Stimulated activated CD4-positive, alpha-beta T cell treated with anti-CD3 and anti-CD28 coated beads, TNF-alpha, amount 100 ng/mL, for 48 hours (primary cell): ENCODE measurements around the gene SCMH1.
"Not testable (repeated sequence)": the region's sequence is repeated elsewhere in the genome, so short reads cannot be mapped to it uniquely, and the experiment has no call there.

Source experiments
- DNase-seq, 3 donors: peaks; one replicate each; pipeline ENCODE4 v3.0.0-alpha.2; 2020; ENCODE audit warnings: low read depth in 3 of 3

The SCMH1 gene

DNA sequence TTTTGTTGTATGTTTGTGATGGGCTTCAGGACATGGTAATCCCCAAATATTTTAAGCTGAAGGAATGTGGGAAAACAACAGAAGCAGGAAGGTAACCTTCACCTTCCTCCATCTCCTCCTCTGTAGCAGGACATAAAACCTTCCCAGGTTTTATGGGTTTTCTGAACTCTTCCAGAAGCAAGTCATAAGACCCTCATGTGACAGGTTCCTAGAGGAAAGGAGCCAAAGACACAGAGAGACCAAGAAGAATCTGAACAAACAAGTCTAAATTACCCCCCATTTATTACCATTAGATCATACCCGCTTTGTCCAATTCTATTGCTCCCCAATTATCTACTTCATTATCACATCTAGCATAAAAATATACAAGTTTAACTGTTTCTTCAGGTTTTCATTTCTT is 28.8 kb downstream of the SCMH1 start:
- no peak for DNase-seq

DNA sequence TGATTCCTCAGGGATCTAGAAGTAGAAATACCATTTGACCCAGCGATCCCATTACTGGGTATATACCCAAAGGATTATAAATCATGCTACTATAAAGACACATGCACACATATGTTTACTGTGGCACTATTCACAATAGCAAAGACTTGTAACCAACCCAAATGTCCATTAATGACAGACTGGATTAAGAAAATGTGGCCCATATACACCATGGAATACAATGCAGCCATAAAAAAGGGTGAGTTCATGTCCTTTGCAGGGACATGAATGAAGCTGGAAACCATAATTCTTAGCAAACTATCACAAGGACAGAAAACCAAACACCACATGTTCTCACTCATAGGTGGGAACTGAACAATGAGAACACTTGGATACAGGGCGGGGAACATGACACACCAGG is 30.5 kb downstream of the SCMH1 start:
- not testable (repeated sequence) for DNase-seq

DNA sequence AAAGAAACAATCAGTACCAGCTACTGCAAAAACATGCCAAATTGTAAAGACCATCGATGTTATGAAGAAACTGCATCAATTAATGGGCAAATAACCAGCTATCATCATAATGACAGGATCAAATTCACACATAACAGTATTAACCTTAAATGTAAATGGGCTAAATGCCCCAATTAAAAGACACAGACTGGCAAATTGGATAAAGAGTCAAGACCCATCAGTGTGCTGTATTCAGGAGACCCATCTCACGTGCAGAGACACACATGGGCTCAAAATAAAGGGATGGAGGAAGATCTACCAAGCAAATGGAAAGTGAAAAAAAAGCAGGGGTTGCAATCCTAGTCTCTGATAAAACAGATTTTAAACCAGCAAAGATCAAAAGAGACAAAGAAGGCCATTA is 35.1 kb downstream of the SCMH1 start:
- DNase-seq, result not testable (repeated sequence)

GRCh38 chr1:41200728-41201127 is 41.4 kb downstream of the SCMH1 start:
- no peak for DNase-seq

- DNase-seq, result no peak
Measured at GRCh38 chr1:41199375-41199774, 42.7 kb downstream of the SCMH1 start.

- DNase-seq, result no peak
Measured at GRCh38 chr1:41192456-41193178, 49.5 kb downstream of the SCMH1 start.

DNA sequence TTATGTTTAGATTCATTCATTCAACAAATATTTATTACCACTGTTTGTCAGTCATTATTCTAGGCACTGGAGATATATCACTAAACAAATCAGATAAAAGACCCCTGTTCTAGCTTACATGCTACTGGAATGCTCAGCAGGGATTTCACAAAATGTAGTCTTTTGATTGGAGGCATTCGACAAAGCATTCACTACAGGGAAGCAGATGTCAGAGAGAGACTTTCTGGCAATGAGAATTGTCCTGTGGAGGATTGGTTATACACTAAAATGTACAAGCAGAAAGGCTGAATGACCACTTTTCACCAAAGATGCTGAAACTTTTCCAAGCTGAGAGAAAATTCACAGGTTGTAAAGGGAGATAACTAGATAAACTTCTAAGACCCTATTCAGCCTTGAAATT is 57.7 kb downstream of the SCMH1 start:
- no peak for DNase-seq

- not testable (repeated sequence) for DNase-seq
Measured at GRCh38 chr1:41178230-41178629, 63.9 kb downstream of the SCMH1 start.

DNA sequence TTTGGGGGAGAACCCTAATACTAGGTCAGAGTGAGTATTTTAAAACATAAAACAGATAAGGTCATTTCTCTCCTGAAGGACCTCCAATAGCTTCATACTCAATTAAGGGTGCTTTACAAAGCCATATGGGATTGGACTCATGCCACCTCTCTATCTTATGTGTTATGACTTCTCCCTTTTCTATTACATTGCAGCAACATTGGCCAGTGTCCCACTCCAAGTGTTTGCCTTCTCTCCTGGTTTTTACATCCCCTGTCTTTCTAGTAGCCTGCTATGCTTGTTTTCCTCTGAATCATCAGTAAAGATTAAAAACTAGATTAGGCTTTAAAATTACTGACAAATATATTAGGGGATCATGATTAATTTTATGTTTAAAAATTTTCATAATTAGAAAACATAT is 66.6 kb downstream of the SCMH1 start:
- no peak for DNase-seq

- no peak for DNase-seq
Measured at GRCh38 chr1:41174170-41174569, 67.9 kb downstream of the SCMH1 start.

DNA sequence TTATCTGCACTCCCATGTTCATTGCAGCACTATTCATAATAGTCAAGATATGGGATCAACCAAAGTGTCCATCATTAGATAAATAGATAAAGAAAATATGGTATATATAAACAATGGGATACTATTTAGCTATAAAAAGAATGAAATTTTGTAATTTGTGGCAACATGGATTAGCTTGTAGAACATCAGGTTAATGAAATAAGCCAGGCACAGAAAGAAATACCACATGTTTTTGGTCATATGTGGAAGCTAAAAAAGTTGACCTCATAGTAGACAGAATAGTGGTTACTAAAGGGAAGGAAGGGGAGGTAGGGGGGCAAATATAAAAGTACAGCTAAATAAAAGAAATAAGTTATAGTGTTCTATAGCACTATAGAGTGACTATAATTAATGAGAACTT is 68.5 kb downstream of the SCMH1 start:
- no peak for DNase-seq

DNA sequence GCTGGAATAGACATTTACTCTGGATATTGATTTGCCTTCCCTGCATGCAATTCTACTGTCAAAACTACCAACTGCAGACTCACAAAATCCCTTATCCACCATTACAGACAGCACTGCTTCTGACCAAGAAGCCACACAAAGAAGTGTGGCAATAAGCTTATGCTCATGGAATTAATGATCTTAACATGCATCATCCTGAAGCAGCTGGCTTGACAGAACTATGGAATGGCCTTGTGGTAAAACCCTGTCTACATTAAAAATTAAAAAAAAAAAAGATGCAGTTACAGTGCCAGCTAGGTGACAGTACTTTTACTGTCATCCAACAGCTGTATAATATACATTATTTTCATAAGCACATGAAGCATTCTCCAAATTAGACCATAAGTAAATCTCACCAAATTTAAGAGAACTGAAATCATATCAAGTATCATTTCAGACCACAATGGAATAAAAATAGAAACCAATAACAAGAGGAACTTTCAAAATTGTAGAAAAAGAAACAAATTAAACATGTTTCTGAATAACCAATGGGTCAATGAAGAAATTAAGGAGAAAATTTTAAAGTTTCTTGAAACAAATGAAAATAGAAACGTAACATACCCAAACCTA is 70.7 kb downstream of the SCMH1 start:
- no peak for DNase-seq

- DNase-seq, result no peak
Measured at GRCh38 chr1:41169799-41170180, 72.3 kb downstream of the SCMH1 start.

DNA sequence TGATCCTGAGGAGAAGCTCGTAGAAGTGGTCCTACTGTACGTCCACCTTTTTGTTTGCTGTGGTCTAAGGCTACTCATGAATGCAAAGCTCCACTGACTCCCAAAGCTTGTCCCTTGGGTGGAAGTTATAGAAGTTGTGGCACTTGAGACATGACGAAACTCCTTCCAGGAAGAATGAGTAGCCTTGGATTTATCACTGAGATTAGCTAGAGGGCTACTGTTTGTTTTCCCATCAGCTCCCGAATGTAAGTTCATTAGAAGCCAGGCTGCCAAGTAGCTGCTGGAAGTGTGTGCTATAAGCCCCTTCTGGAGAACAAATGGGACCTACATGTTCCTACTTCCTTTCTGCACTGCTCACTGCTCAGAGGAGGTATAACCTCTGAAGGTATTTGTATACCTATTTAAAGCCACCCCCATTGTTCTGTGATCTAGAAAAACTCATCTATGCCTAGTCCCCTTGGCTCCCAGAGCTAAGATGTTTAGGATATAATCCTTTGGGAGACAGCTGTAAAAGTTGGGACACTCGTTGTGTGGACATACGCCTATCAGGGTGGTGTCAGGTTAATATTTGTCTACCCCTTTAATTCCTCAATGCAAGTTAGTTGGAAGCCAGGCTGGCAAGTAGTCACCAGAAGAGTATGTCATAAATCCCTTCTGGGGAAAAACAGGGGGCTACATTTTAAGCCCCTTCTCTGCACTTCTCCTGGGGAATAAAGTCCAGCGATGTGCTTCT is 72.9 kb downstream of the SCMH1 start:
- no peak for DNase-seq

GRCh38 chr1:41167667-41168066 is 74.4 kb downstream of the SCMH1 start:
- DNase-seq, result no peak

DNA sequence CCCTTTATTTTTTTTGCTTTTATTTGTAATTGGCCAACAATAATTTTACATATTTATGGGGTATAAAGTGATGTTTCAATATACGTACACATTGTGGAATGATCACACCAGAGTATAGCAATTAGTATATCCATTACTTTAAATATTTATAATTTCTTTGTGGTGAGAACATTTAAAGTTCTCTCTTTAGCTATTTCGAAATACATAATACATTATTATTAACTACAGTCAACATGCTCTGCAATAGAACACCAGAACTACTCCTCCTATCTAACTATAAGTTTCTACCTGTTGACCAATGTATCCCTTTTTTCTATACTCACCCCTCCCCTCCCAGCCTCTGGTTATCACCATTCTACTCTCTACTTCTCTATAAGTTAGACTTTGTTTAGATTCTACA is 77.4 kb downstream of the SCMH1 start:
- DNase-seq, result no peak

DNA sequence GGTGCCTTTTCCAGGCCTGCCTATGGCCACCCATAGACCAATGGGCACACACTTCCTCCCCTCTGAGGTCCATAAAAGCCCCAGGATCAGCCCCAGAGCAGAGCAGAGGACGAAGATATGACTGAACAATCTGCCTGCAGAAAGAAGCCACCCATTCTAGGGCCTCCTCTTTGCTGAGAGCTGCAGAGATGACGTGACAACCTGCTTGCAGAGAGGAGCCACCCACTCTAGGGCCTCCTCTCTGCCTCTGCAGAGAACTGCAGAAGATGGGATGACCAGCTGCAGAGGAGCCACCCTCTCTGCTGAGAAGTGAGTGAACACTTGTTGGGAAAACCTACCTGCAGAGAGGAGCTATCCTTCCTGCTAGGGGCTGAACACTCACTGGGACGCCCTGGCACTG is 79.7 kb downstream of the SCMH1 start:
- DNase-seq, result no peak

GRCh38 chr1:41161846-41162245 is 80.3 kb downstream of the SCMH1 start:
- no peak for DNase-seq

DNA sequence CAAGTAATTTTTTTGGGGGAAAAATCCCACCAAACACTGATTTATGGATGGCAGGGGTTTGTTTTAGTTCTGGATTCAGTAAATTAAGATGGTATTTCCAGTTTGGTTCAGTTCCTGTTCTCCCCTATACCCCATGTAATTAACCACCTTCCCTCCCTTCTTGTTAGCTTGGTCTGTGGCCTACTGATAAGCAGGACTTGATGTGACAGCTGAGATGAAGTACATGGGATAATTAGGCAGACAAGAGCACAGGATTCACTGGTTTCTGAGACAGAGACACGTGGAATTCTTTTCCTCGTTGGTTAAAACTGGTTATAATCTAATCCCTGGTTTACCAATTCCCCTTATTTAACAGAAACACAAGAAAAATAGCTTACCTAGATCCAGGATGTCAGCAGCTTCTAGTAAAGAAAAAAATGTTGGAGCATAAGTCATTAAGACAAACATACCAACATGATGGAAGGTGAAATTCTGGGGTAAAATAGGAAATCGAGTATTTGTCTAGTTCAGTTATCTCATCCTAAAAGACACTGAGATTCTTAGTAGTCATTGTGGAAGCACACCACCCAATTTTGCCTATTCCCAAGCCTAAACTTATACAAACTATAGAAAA is 81.5 kb downstream of the SCMH1 start:
- no peak for DNase-seq

DNA sequence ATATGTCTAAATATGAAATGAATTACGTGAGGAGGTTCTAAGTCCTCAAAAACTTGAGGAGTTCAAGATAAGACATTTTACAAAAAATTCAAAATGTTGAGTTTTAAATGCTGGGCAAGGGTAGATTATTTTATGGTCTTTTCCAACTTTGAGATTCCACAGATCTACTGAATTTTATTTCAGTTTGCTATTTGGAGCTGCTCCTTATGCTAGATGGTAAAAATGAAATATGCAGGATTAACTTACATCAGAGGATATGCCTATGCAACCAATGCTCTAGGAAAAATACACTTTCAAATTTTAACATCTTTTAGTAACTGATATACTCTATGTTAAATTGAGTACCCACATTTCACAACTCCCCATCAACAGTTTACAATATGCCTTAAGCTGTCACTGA is 83.1 kb downstream of the SCMH1 start:
- no peak for DNase-seq

DNA sequence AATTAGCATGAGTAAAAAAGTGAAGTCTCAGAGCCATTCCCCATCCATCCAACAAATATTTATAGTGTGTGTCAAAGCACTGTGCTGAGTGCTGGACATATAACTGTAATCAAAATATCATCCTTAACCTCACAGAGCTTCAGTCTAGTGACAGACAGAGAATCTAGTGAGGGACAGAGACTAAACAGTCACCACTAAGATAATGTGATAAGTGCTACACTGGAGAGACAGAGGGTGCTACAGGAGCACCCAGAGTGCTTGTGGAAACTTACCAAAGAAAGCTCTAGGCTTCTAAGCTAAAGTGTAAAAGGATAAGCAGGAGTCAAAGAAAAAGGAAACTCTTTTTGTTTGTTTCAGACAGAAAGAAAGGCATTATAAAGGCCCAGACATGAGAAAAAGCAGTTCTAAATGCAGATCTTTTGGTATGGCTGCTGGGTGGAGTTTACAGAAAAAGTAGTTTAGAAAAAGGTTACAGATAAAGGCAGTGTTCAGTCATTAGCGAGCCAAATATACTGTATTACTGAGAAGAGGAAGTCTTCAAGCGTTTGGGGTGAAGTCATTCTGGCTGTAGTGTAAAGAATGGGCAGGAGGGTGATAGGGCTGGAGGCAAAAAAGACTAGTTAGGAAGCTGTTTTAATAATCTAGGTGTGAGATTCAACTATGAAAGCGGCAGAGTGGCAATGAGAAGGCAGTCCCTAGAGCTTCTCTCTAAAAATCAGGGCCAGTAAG is 83.8 kb downstream of the SCMH1 start:
- DNase-seq, result no peak

GRCh38 chr1:41155105-41155504 is 87.0 kb downstream of the SCMH1 start:
- DNase-seq, result no peak
